H9 (cell line): ENCODE measurements around the gene VIPR1. TPM values are rescaled to one million over a fixed set of nuclear protein-coding genes. Genes with fewer than 3 reads are reported as not detected.

Source experiments
- DNase-seq: peaks from one replicate; pipeline ENCODE4 v3.0.0-alpha.2; 2017
- H2AFZ ChIP-seq: one replicate; pipeline ENCODE4 v1.6.1; 2013; ENCODE audit warnings: mild to moderate bottlenecking, low read length, control low read depth, moderate library complexity
- H2AK5ac ChIP-seq: 2 replicates; pipeline ENCODE4 v1.6.1; 2013; ENCODE audit warnings: low read length, control low read depth, mixed read lengths; ENCODE audit not compliant: insufficient read length
- H2BK120ac ChIP-seq: one replicate; pipeline ENCODE4 v1.6.1; 2013; ENCODE audit warnings: low read depth, mild to moderate bottlenecking, low read length, control low read depth, inconsistent platforms; ENCODE audit not compliant: poor library complexity, severe bottlenecking
- H2BK12ac ChIP-seq: 2 replicates; pipeline ENCODE4 v1.6.1; 2013; ENCODE audit warnings: low read length, control low read depth, mixed read lengths, low read depth; ENCODE audit not compliant: insufficient read length
- H2BK15ac ChIP-seq: 2 replicates; pipeline ENCODE4 v1.6.1; 2013; ENCODE audit warnings: low read depth, low read length, control low read depth
- H2BK20ac ChIP-seq: one replicate; pipeline ENCODE4 v1.6.1; 2013; ENCODE audit warnings: low read depth, mild to moderate bottlenecking, low read length, control low read depth, inconsistent platforms; ENCODE audit not compliant: poor library complexity, severe bottlenecking
- H2BK5ac ChIP-seq: 2 replicates; pipeline ENCODE4 v1.6.1; 2013; ENCODE audit warnings: low read length, control low read depth, mixed read lengths; ENCODE audit not compliant: insufficient read length
- H3K14ac ChIP-seq: 2 replicates; pipeline ENCODE4 v1.6.1; 2013; ENCODE audit warnings: low read length, control low read depth; ENCODE audit not compliant: insufficient read depth
- H3K18ac ChIP-seq: 2 replicates; pipeline ENCODE4 v1.6.1; 2013; ENCODE audit warnings: low read depth, mild to moderate bottlenecking, mixed read lengths, low read length, control low read depth; ENCODE audit not compliant: insufficient read length
- H3K23ac ChIP-seq: 2 replicates; pipeline ENCODE4 v1.6.1; 2013; ENCODE audit warnings: low read length, control low read depth, mixed read lengths, low read depth; ENCODE audit not compliant: insufficient read length
- H3K23me2 ChIP-seq: 2 replicates; pipeline ENCODE4 v1.6.1; 2013; ENCODE audit warnings: low read depth, mild to moderate bottlenecking, mixed read lengths, low read length, control low read depth; ENCODE audit not compliant: insufficient read length, poor library complexity, severe bottlenecking
- H3K27ac ChIP-seq: 2 replicates; pipeline ENCODE4 v1.5.1; 2013; ENCODE audit warnings: low read length, control low read depth, mixed read lengths, low read depth; ENCODE audit not compliant: insufficient read length
- H3K27me3 ChIP-seq: 2 replicates; pipeline ENCODE4 v1.6.1; 2013; ENCODE audit warnings: low read length, control low read depth, inconsistent platforms; ENCODE audit not compliant: insufficient read depth
- H3K4ac ChIP-seq: 2 replicates; pipeline ENCODE4 v1.6.1; 2013; ENCODE audit warnings: low read depth, mild to moderate bottlenecking, control low read depth, inconsistent platforms, low read length, moderate library complexity
- H3K4me1 ChIP-seq: 2 replicates; pipeline ENCODE4 v1.6.1; 2013; ENCODE audit warnings: low read length, control low read depth, inconsistent platforms; ENCODE audit not compliant: insufficient read depth
- H3K4me2 ChIP-seq: 2 replicates; pipeline ENCODE4 v1.6.1; 2013; ENCODE audit warnings: low read length, control low read depth, mixed read lengths; ENCODE audit not compliant: insufficient read length, insufficient read depth
- H3K56ac ChIP-seq: 2 replicates; pipeline ENCODE4 v1.6.1; 2013; ENCODE audit warnings: low read depth, mild to moderate bottlenecking, mixed read lengths, low read length, control low read depth; ENCODE audit not compliant: insufficient read length
- H3K79me1 ChIP-seq: 2 replicates; pipeline ENCODE4 v1.6.1; 2013; ENCODE audit warnings: low read depth, mild to moderate bottlenecking, moderate library complexity, low read length, control low read depth, inconsistent platforms; ENCODE audit not compliant: insufficient read depth, poor library complexity, severe bottlenecking
- H3K79me2 ChIP-seq: 2 replicates; pipeline ENCODE4 v1.6.1; 2013; ENCODE audit warnings: low read length, control low read depth, inconsistent platforms; ENCODE audit not compliant: insufficient read depth
- H3K9ac ChIP-seq: 2 replicates; pipeline ENCODE4 v1.6.1; 2013; ENCODE audit warnings: low read length, control low read depth, mixed read lengths; ENCODE audit not compliant: insufficient read length; ENCODE audit errors: extremely low read depth
- H3K9me3 ChIP-seq: one replicate; pipeline ENCODE4 v1.6.1; 2013; ENCODE audit warnings: low read depth, low read length, inconsistent platforms; ENCODE audit not compliant: control insufficient read depth
- H3T11ph ChIP-seq: one replicate; pipeline ENCODE4 v1.6.1; 2013; ENCODE audit warnings: mild to moderate bottlenecking, low read length, control low read depth, inconsistent platforms
- H4K20me1 ChIP-seq: one replicate; pipeline ENCODE4 v1.6.1; 2013; ENCODE audit not compliant: control insufficient read depth, insufficient read length, insufficient read depth
- H4K5ac ChIP-seq: 2 replicates; pipeline ENCODE4 v1.6.1; 2013; ENCODE audit warnings: low read depth, mild to moderate bottlenecking, mixed read lengths, low read length, control low read depth; ENCODE audit not compliant: insufficient read length
- H4K8ac ChIP-seq: replicated peaks from 2 replicates; pipeline ENCODE4 v1.6.1; 2013; ENCODE audit warnings: low read length, control low read depth, mixed read lengths, low read depth; ENCODE audit not compliant: insufficient read length
- H4K91ac ChIP-seq: 2 replicates; pipeline ENCODE4 v1.6.1; 2013; ENCODE audit warnings: low read depth, mild to moderate bottlenecking, moderate library complexity, mixed read lengths, low read length, control low read depth; ENCODE audit not compliant: insufficient read length
- H3K27ac Mint-ChIP-seq, 3 experiments: 2 replicates in 2 of 3; 3 replicates in 1 of 3; pipeline ENCODE4 v1.8.0; 2020 to 2021; ENCODE audit warnings: mixed read lengths in 3 of 3, mild to moderate bottlenecking in 1 of 3, moderate library complexity in 1 of 3
- H3K27me3 Mint-ChIP-seq: 2 replicates; pipeline ENCODE4 v1.8.0; 2021; ENCODE audit warnings: low read depth, mild to moderate bottlenecking, moderate library complexity, mixed read lengths
- H3K36me3 Mint-ChIP-seq, 3 experiments: 2 replicates in 2 of 3; 3 replicates in 1 of 3; pipeline ENCODE4 v1.8.0; 2020 to 2021; ENCODE audit warnings: low read depth in 3 of 3, mixed read lengths in 3 of 3; ENCODE audit not compliant: insufficient read depth in 1 of 3
- H3K4me1 Mint-ChIP-seq, 2 experiments: 2 replicates each; pipeline ENCODE4 v1.8.0; 2020; ENCODE audit warnings: mixed read lengths in 2 of 2
- H3K4me3 Mint-ChIP-seq, 2 experiments: 2 replicates in 1 of 2; 3 replicates in 1 of 2; pipeline ENCODE4 v1.8.0; 2020 to 2021; ENCODE audit warnings: mild to moderate bottlenecking in 2 of 2, mixed read lengths in 2 of 2, moderate library complexity in 1 of 2
- H3K9me3 Mint-ChIP-seq, 2 experiments: 2 replicates in 1 of 2; 3 replicates in 1 of 2; pipeline ENCODE4 v1.8.0; 2020; ENCODE audit warnings: mild to moderate bottlenecking in 2 of 2, mixed read lengths in 2 of 2, moderate library complexity in 1 of 2
- CTCF ChIP-seq: fragments of 200-600 bp; sonication (generic); conservative IDR thresholded peaks from 3 replicates; pipeline ENCODE4 v1.8.0; 2021; ENCODE audit warnings: antibody characterized with exemption, mild to moderate bottlenecking
- WGBS: extraction: QIAGEN DNeasy Blood & Tissue Kit; methylation state at CpG from one replicate; pipeline ENCODE4 v1.1.7; 2013; ENCODE audit warnings: missing lambda C conversion rate, low lambda C conversion rate, mixed read lengths; ENCODE audit not compliant: insufficient read length; ENCODE audit errors: extremely low coverage; 5-methylcytosine and 5-hydroxymethylcytosine counted together
- total RNA-seq: library from RNA; stranded (reverse); gene quantifications from 2 replicates; pipeline ENCODE4 v1.2.1, GENCODE V29; 2021

VIPR1 gene
- total RNA-seq, 1 experiment from 2014 or later = 6.5 TPM

GRCh38 chr3:42581709-42582473, 79.4 kb downstream of the VIPR1 start, which contains the start of gene SEC22C:
Gene SEC22C (minus strand): TSS chr3:42581967. CDS start chr3:42569046, 12,921 bp downstream.
- no peak within 1 kb of the TSS; the same call in 1 of the 2 replicates for H2BK15ac ChIP-seq
- H3K4me1 Mint-ChIP-seq = peaks cover 35 to 45% of the 10 kb centered on the region in 2 experiments
- H2BK5ac ChIP-seq = no peak within 1 kb of the TSS
- no peaks in the 10 kb centered on the region for H3K9me3 ChIP-seq
- H3K18ac ChIP-seq = peak within 1 kb of the TSS; percentile 70
- H3K4me3 Mint-ChIP-seq = peak within 1 kb of the TSS; percentile 85 to 87
- peaks cover 0 to 2% of the 10 kb centered on the region in 2 experiments; a peak in 1 of 5 replicates for H3K9me3 Mint-ChIP-seq
- no peak within 1 kb of the TSS for H2AFZ ChIP-seq
- H2BK20ac ChIP-seq = no peak within 1 kb of the TSS
- no peak within 1 kb of the TSS for H4K5ac ChIP-seq
- H3K56ac ChIP-seq = no peak within 1 kb of the TSS
- H3K4me1 ChIP-seq = peaks cover 6% of the 10 kb centered on the region; the same call in 1 of the 2 replicates
- no CpG with 5 or more reads among the region's 77 CpGs for WGBS
- H2BK120ac ChIP-seq = no peak within 1 kb of the TSS
- peak within 1 kb of the TSS; percentile 83 to 94 (median 86) for H3K27ac Mint-ChIP-seq
- H2BK12ac ChIP-seq = no peak within 1 kb of the TSS
- H3K14ac ChIP-seq = peak within 1 kb of the TSS; percentile 92
- H3K23ac ChIP-seq = no peak within 1 kb of the TSS
- H4K91ac ChIP-seq = no peak within 1 kb of the TSS
- no peaks in the 10 kb centered on the region for H4K20me1 ChIP-seq
- no peaks in the 10 kb centered on the region; the same call in 1 of the 2 replicates for H3K27me3 Mint-ChIP-seq
- H3K4me2 ChIP-seq = peak within 1 kb of the TSS; percentile 99
- H3K79me1 ChIP-seq = no peaks in the 10 kb centered on the region
- no peaks in the 10 kb centered on the region for H3K27me3 ChIP-seq
- peaks cover 21 to 30% (median 26%) of the 10 kb centered on the region in 3 experiments for H3K36me3 Mint-ChIP-seq
- H3K23me2 ChIP-seq = peaks cover 14% of the 10 kb centered on the region
- DNase-seq = peak; percentile 98
- peak within 1 kb of the TSS; percentile 4 for H3K27ac ChIP-seq
- H2AK5ac ChIP-seq = no peak within 1 kb of the TSS
- no peak within 1 kb of the TSS for H4K8ac ChIP-seq
- peak; percentile 36; the same call in 2 of the 3 replicates for TF ChIP-seq CTCF
- peaks cover 2% of the 10 kb centered on the region; the same call in 1 of the 2 replicates for H3K79me2 ChIP-seq
- H3K9ac ChIP-seq = peak within 1 kb of the TSS; percentile 84
- no peak within 1 kb of the TSS for H3K4ac ChIP-seq
- no peak within 1 kb of the TSS for H3T11ph ChIP-seq
